NCI-H82 (cell line): ENCODE data around the gene OR51E2.

Source experiments
- DNase-seq: peaks from one replicate; lab custom pipeline; 2025; lab: John Stamatoyannopoulos, UW

Gene OR51E2

DNA sequence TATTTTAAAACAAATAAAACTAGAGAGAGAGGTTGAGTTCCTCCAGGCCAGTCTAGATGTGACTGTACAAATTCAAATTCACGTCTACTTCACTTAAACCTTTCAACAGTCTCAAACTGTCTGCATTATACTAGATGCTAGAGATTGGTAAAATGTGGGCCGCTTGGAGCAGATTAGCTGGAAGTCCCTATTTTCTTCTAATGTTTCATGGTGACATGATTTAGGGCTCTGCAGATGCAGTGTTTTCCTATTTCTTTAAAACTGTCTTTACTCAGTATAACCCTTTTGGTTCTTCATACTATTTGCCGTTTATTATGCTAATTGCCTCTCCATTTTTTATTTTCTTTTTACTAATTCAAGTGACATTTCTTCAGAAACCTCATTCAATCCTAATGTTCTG lies 33.5 kb downstream of the OR51E2 start:
- DNase-seq: no peak

- no peak for DNase-seq
These were observed 34.8 kb downstream of the OR51E2 start for GRCh38 chr11:4662876-4663275.

GRCh38 chr11:4658629-4659445 lies 38.8 kb downstream of the OR51E2 start:
- DNase-seq: no peak

GRCh38 chr11:4654635-4655369 lies 42.9 kb downstream of the OR51E2 start:
- no peak for DNase-seq

- DNase-seq: no peak
These were observed 49.9 kb downstream of the OR51E2 start for GRCh38 chr11:4647766-4648165.

- DNase-seq: no peak
These were observed 51.7 kb downstream of the OR51E2 start for GRCh38 chr11:4645974-4646373.

- DNase-seq: peak; percentile 43
These were observed 53.4 kb downstream of the OR51E2 start for GRCh38 chr11:4644233-4644632.

GRCh38 chr11:4643682-4644081 lies 54.0 kb downstream of the OR51E2 start, which contains the start of gene OR51E1:
Gene OR51E1 (plus strand): TSS chr11:4643982. CDS start chr11:4652527, 8,545 bp downstream.
- no peak for DNase-seq

DNA sequence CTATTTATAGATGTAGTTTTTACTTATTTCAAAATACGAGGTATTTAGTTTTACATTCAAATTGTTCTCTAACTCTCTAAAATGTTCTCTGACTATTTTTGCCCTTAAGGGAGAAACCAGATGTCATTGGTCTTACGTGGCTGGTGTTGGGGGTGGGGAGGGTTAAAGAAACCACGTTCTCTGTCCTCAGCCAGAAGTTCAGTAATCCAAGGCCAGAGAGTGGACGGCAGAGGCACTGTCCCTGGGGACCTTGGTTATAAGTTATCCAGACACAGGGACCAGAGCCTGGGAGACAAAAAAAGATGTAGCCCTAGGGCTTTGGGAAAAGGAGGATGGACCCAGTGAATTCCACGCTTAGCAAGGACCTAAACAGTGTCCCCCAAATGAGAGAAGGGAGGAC lies 54.6 kb downstream of the OR51E2 start:
- DNase-seq: no peak

GRCh38 chr11:4642043-4642442 lies 55.6 kb downstream of the OR51E2 start:
- DNase-seq: no peak

DNA sequence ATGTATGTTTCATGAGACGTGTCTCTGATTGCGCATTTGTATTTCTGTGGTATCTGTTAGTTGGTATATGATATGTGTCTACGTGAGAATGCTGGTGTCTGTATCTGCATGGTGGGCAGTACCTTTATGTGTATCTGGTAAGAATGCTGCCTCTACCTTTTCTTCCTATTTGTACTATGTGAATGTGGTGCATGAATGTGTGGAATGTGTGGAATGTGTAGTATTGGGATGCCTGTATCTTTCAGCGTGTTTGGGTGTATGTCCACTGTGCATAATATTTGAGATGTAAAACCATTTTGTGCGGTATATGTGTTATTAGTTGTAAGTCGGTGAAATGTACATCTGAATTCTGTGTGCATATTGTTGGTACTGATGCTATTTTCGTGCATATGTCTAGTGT lies 56.2 kb downstream of the OR51E2 start:
- DNase-seq: no peak

DNA sequence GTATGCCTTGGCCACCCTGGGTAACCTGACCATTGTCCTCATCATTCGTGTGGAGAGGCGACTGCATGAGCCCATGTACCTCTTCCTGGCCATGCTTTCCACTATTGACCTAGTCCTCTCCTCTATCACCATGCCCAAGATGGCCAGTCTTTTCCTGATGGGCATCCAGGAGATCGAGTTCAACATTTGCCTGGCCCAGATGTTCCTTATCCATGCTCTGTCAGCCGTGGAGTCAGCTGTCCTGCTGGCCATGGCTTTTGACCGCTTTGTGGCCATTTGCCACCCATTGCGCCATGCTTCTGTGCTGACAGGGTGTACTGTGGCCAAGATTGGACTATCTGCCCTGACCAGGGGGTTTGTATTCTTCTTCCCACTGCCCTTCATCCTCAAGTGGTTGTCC lies 57.7 kb downstream of the OR51E2 start:
- DNase-seq: no peak

- DNase-seq: no peak
These were observed 60.0 kb downstream of the OR51E2 start for GRCh38 chr11:4637662-4638047.

- peak; percentile 81 for DNase-seq
These were observed 60.5 kb downstream of the OR51E2 start, which contains the start of gene OR51D1 for GRCh38 chr11:4636962-4637661. Gene OR51D1 (plus strand): TSS chr11:4637477. CDS start chr11:4639791, 2,314 bp downstream.

DNA sequence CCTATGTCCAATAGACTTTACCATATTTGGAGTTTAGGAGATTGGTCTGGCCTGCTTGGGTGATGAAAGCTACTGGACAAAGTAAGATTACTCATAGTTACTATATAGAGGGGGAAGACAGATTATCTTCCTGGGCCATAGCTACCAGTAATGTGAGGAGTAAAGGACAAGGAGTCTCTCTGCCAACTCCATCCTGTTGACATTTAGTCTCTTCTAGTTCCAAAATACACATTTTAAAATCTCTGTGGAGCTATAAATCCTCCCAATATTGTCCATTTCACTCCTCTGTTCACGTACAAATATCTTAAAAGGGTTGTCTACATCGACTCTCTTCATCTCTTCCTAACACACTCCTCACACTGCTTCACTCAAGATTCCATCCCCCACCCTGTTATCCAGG lies 61.5 kb downstream of the OR51E2 start:
- DNase-seq: no peak
